ENCODE results near the gene WNK1.
"Not testable (repeated sequence)": the region's sequence is repeated elsewhere in the genome, so short reads cannot be mapped to it uniquely, and the experiment has no call there.

The WNK1 gene

DNA sequence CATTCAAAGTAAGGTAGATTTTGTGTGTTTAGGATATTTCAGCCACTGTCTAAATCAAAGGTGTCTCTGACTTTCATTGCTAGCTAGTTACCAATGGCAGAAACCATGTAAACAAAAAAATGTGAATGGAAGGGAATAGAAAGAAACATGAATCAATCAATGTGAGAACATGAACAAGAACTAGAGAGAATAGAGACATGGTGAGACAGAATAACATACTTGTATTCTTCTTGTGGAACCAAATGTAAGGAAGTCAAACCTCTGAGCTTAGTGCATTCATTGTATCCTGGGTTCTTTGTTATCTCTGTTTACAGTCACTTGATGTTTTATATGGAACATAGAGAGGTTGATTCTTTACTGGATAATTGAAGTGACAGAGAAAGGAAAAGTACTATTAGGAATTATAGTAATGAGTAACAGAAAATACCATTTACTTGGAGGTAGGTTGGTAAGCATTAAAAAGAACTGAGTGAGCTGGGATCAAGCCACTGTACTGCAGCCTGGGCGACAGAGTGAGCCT lies 2.6 kb upstream of the WNK1 start:
- DNase-seq = no peak

DNA sequence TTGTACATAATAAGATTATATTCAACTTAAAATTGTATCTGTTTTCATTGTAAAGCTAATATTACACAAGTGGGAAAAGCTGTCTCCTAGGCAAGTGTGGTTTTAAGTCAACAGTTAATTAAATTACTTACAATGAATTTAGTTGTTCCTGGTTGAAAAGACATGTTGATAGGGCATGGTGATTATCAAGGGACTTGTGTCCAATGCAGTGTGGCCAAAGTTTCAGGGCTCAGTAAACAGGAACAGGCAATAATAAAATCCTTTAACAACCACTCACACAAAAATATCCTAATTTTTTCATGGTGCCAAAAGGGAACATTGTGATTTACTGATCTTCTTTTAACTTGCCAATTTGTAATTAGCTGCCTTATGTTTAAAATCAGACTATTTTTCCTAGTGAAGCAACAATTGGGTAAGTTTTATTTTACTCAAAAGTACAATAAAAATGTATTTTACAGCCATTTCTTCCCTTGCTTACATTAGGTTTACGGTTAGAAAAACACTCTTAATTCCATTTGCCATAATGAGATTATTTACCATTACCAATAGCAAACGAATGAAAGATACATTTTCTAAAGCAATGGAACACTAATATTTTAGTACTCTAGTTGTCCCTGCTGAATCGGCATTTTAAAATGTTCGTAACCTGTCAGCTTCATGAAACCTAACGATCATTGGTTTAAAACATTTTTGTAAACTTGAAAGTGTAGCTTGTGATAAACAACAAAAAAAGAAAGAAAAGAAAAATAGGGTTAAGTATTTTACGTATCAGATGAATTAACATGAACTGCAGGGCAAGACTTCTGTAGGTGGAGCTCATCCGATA lies 1.8 kb upstream of the WNK1 start:
- DNase-seq = no peak

DNA sequence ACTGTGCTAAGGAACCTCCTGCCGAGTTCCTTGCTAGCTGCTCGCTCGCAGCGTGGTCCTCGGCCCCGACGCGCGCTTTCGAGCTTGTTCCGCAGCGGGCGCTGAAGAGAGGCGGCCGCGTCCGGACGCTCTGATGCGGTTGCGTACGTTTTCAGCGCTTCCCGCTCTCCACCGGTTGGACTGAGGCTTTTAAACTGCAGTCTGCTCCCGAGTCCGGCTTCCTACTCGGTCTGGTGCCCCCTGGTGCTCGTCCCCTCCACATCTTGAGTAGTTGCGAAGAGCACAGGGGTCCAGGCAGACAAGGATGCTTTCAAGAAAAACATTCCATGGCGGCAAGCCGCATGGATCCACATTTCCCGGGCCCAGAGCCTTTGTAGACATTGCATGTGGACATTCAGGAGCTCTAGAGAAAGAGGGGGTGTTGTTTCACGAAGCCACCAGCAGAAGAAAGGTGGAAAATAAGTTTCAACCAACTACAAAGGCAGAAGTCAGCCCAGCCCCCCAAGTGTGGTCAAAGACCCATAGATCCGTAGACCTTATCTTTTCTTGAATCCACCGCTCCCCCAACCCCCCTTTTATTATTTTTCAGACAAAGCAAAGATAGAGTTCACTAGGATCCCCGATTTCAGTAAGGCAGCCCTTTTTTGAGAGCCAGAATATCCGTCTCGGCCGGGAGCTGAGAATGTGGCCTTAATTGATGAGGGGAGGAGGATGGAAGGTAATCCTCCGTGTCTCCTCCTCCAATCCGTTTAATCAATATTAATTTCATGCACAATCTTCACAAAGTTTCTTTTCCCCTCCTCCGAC lies 984 bp upstream of the WNK1 start:
- peak; percentile 92 for DNase-seq

DNA sequence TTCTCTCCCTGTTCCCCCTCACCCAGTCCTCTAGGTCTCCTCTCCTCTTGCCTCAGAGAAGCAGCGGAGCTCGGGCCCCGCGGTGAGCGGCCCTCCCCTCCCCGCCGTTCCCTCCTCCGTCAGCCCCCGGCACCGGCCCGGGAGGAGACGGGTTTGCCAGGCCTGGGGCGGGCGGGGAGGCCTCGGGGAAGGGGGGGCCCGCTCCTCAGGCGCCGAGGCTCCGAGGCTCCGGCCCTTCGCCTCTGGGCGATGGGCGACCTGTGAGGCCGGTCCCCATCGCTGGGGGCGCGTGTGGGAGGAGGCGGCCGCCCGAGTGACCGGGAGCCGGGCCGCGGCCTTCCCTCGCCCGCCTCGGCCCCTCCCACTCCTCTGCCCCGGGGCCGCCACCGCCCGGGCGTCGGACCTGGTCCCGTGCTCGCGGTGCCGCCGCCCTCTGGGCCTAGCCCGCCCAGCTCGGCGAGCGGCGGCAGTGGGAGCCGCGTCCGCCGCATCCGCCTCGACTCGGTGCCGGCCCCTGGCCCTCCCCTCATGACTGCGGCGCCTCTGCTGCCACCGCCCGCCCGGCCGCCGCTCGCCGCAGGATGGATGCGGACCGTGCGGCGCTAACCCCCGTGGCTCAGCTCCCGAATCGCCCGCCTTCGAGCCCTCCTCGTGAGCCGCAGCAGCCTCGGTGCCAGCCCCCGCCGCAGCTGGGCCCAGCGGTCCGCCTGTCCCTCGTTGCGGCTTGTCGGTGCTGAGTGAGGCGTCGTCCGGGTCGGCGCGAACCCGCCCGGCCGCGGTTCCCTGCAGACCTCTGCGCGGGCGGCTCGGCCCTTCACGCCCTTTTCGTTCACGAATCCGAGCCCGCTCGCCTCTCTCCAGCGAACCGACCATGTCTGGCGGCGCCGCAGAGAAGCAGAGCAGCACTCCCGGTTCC lies 574 bp downstream of the WNK1 start:
- peak; percentile 58 for DNase-seq

DNA sequence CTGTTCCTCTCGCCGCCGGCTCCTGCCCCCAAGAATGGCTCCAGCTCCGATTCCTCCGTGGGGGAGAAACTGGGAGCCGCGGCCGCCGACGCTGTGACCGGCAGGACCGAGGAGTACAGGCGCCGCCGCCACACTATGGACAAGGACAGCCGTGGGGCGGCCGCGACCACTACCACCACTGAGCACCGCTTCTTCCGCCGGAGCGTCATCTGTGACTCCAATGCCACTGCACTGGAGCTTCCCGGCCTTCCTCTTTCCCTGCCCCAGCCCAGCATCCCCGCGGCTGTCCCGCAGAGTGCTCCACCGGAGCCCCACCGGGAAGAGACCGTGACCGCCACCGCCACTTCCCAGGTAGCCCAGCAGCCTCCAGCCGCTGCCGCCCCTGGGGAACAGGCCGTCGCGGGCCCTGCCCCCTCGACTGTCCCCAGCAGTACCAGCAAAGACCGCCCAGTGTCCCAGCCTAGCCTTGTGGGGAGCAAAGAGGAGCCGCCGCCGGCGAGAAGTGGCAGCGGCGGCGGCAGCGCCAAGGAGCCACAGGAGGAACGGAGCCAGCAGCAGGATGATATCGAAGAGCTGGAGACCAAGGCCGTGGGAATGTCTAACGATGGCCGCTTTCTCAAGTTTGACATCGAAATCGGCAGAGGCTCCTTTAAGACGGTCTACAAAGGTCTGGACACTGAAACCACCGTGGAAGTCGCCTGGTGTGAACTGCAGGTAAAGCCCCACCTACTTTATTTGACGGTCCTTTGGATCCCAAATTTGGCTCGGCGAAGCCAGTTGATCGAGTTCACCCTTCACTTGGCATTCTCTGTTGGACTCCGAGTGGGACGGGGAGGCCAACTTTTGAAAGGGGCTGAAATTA lies 1.5 kb downstream of the WNK1 start:
- DNase-seq = peak; percentile 69

DNA sequence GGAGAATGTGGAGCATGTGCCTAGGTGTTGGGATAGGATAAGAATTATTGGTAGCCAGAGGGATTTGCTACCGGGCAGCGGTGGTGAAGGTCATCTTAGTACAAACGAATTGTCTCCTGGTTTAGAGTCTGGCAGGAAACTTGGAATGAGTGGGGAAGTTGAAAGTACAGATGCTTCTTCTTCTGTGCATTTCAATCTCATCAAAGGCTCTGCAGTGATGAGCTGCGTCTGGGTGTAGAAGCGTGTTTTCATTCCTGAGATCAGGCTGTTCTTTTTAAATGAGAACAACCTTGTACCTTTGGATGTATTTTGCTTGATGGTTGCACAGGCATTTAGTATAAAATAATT lies 2.1 kb downstream of the WNK1 start:
- DNase-seq = no peak

DNA sequence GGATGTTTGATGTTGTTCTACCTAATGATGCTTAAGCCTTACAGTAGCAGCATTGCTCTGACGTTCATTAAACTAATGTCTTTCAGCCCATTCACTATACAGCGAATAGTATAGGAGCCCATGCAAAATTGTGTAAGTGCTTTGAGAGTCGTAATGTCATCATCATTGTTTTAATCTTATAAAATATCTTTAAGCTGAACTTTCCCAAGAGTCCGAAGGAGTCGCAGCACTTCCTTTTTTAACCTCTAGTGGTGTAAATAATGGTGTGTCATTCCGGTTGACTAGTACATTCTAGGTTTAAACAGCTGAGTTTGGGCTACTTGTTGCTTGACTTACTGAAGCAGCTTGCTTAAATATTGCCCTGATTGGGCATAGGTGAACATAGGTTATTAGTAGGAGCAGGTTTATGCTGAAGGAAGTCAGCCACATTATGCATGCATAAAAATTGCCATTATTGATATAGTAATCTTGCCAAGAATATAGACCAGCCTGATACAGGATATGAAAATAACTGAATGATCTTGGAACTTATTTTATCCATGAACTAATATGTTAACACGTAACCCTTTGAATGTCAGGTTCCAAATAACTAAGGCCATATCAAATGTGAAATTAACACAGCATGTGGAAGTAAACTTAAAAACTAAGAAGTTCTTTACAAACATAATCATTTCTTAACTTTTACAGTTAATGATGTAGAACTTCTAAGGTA lies 2.6 kb downstream of the WNK1 start:
- DNase-seq = no peak

DNA sequence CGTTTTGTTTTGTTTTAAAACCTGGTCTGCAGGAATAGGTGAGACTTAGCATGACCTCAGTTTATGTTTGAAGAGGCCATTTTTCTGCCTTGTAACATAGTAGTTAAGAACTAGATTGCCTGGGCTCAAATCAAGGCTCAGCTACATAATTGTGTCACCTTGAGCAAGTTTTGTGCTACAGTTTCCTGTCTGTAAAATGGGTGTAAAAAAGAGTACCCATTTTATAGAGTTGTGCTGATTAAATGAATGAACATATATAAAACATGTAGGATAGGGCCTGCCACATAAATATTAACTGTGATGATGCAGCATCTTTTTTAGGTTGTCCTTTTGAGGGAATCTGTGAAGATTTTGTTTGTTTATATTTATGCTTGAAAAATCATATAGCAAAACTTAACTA lies 7.2 kb downstream of the WNK1 start:
- DNase-seq = no peak

DNA sequence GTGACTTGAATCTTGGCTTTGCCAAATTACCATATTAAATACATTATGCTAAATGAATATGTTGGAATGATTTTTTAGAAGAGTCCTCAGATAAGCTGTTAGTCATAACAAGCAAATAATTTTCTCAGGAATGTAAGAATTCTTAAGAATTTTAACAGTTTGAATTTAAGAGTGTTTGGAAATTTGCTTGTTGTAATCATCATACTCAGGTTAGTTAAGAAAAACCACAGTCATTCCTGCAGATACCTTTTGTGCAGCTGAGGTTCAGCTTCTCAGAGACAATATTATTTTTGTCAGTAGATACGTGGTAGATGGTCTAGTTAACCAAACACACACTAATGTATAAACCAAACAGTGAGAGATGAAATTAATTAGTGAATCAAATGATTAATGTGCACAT lies 8.9 kb downstream of the WNK1 start:
- DNase-seq = no peak

DNA sequence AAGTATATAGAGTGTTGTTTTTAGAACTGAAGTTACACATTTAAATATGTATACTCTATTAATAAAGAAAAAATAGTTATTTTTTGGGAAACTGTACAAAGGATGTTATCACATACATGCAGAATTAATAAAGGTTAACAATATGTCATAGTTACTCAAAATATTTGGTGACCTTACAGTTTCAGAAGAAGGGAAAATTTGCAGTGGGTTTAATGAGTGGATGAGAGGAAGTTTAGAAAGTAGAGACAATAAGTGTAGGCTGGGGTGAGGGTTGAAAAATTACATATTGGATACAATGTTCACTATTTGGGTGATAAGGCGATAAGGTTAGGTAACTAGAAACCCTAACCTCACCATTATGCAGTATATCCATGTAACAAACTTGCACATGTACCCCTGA lies 13.5 kb downstream of the WNK1 start:
- no peak for DNase-seq

DNA sequence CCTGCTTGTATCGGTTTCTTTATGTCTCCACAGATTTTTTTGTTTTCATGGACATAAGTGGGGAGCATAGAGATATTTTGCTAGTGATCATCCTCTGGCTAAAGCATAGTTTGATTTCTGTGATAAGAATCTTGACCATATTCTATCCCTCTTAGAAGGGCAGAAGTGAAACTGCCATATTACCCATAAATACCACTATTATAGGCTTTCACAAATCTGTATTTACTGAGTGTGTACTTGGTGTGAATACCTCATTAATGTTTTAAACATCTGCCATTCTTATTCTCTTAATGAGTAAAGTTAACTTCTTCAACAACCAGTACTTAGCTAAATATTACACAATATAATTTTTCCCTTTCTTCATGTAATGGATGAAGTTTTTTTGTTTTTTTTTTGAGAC lies 16.1 kb downstream of the WNK1 start:
- no peak for DNase-seq

DNA sequence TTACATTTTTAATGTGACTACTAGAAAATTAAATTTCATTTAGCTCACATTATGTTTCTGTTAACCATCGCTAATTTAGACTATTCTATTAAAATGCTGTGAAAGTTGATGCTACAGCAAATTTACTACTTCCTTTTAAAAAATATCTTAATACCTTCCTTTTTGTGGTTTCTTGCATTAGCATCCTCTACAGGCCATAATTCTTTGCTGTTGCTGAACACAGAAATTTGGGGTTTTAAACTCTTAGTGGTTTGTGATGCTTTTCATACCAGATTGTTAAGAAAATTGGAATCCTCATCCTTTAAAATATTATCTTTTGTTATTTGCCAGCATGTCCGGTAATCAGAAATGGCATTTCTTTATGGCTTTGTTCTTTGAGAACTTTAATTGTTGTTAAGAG lies 18.1 kb downstream of the WNK1 start:
- no peak for DNase-seq

DNA sequence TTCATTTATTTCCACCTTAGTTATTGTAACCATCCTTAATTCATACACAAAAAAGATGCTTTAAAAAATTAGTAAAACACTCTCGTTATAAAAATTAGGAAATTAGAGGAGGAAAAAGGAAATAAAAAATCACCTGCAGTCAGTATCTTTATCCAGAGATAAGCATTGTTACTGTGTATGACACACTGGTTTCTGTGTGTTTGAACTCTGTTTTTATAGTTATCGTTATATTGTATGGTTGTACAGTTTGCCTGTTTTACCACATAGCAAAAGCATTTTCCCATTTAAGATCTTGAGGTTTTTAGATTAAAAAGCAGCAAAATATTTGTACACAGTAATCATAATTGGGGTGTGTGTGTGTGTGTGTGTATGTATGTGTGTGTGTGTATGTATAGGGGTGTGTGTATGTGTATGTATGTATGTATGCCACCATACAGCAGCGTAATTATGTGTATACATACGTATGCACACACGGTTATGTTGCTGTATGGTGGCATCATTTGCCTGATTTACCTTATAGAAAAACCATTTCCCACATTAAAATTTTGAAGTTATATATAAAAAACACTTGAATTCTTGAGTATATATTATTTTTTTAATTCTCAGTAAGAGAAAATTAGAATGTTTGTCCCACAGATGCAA lies 19.8 kb downstream of the WNK1 start:
- DNase-seq = no peak

DNA sequence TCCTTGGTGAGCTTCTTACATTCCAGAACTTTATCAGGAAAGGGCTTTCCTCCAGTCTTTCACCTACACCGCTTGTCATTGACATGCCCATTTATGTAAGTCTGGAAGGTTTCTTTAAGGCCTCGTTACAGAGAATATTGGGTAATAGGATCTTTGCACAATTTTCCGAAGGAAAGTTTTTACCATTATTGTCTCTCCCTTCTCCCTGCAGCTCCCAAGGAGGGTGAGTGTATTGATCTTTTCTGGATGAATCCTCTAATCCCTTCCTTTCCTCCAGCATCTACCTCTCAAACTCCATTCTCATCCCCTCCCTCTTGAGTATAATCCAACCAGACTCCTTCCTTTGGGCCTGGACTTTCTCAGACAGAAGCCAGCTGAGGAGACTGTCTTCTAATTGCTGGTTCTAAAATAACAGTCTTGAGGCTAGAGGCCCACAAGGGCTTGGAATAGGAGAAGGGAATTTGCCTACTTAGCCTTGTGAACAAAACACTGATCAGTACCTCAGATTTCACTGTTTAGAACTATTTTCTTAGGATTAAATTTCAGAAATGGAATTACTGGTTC lies 21.8 kb downstream of the WNK1 start:
- no peak for DNase-seq

DNA sequence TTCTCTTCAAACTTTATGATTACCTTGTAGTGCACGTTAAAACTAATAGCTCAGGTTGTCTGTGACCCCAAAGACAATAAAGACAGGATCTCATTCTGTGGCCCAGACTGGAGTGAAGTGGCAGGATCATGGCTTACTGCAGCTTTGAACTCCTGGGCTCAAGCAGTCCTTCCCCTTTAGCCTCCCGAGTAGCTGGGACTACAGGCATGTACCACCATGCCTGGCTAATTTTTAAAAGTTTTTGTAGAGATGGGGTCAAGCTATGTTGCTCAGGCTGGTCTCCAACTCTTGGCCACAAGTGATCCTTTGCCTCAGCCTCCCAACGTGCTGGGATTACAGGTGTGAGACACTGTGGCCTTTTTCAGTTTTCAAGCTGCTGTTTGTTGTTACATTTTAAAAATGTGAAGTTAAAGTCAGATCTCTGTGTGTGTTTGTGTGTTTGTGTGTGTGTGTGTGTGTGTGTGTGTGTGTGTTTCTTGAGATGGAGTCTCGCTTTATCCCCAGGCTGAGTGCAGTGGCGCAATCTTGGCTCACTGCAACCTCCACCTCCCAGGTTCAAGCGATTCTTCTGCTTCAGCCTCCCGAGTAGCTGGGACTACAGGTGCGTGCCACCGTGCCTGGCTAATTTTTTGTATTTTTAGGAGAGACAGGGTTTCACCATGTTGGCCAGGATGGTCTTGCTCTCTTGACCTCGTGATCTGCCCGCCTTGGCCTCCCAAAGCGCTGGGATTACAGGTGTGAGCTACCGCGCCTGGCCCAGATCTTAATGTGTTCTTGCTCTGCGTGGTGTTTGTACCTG lies 23.8 kb downstream of the WNK1 start:
- not testable (repeated sequence) for DNase-seq

DNA sequence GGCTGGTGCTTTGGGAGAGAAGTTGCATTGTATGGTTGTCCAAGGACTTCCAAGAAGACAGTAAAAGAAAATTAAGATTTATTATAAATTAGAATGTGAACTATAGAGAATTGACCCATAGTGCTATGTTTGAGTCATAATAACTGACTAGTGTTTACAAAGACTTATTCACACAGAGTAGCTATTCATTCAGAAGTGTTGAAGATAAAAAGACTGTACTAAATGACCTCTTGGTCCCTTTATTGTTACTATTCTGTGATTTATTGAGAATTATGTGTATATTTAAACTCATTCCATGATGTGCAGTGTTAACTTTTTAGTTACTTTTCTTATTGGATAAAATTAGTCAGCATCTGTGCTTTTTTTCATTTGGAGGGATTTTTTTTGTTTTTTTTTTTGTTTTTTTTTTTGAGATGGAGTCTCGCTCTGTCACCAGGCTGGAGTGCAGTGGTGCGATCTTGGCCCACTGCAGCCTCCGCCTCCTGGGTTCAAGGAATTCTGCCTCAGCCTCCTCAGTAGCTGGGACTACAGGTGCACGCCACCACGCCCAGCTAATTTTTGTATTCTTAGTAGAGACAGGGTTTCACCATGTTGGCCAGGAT lies 24.5 kb downstream of the WNK1 start:
- not testable (repeated sequence) for DNase-seq

DNA sequence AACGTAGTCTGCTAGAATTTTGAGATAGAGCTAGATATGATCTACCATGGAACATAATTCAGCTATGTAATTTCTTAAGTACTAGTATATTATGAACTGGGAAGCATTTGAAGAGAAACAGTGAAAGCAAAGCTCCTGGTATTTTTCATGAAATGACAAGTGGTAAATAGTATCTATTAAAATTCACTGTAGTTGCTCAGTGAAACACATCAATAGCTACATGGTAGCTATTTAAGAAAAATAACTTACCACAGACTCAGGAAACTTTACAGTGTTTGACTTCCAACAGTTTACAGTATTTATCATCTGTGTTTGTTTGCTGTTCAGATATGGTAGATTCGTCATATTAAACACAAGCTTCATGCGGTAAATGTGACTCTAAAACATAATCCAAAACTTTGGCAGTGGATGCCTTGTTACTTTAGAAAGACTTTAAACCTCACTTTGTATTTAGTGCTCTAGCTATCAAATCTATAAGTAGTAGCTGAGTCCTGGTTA lies 25.2 kb downstream of the WNK1 start:
- DNase-seq = no peak

DNA sequence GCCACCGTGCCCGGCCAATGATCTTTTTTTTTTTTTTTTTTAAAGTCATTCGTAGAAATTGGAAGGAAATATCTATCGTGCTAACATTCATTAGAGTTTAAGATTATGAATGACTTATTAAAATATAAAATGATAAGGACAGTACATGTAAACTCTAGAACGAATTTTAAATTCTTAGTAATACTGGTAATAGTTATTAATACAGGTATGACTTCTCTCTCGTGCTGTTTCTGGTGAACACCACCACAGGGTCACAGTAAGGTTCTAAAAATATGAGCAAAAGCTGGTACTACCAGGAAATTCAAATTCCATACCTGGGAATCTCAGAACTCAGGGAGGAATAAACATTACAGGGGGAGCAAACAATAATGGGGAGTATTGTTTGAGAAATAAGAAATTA lies 26.2 kb downstream of the WNK1 start:
- no peak for DNase-seq

All from stimulated activated CD4-positive, alpha-beta T cell treated with anti-CD3 and anti-CD28 coated beads, Interleukin-15, amount 100 ng/mL, for 24 hours (primary cell).